Measurements from ENCODE around the gene EPGN.

Gene EPGN

DNA sequence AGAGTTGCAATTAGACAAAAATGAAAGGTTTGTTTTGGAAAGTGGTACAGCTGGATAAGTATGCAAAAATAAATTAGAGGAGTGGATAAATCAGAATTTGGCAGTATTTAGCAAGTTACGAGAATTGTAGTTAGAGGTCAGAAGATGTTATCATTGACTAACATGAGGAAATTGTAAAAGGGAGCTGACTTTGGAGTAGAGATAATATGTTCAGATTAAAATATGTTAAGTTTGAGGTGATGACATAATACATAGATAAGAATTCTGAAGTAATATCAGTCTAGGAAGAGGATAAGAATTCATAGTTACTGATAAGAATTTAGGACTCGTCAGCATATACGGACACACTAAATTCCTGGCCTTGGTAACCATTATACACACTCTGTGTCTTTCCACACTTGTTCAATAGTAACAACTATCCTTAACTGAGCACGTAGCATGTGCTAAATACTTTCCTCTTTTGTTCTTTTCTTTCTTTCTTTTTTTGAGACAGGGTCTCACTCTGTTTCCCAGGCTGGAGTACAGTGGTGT is 4.1 kb upstream of the EPGN start:
- Histone ChIP-seq H3K4me3 (ENCODE audit: low read length) (no peak overlapping the region), H3K79me2 (ENCODE audit: low read length) (no peaks in the 10 kb centered on the region), H3K4me2 (ENCODE audit: low read length) (no peak overlapping the region), H4K20me1 (ENCODE audit: insufficient read depth, low read length) (no peaks in the 10 kb centered on the region), H2AFZ (ENCODE audit: low read depth, low read length) (no peak overlapping the region), H3K27ac (ENCODE audit: low read length) (no peak overlapping the region), H3K9me3 (ENCODE audit: insufficient read depth, low read length) (no peaks in the 10 kb centered on the region), H3K9ac (ENCODE audit: low read length) (no peak overlapping the region), H3K36me3 (replicated peaks; ENCODE audit: low read depth, low read length) (no peaks in the 10 kb centered on the region), H3K4me1 (ENCODE audit: low read length) (0 out of 2 replicates have a peak, but pooled peaks cover 2% of the 10 kb centered on the region), H3K27me3 (ENCODE audit: low read depth, low read length) (no peaks in the 10 kb centered on the region)
- TF ChIP-seq, protein P1, sequence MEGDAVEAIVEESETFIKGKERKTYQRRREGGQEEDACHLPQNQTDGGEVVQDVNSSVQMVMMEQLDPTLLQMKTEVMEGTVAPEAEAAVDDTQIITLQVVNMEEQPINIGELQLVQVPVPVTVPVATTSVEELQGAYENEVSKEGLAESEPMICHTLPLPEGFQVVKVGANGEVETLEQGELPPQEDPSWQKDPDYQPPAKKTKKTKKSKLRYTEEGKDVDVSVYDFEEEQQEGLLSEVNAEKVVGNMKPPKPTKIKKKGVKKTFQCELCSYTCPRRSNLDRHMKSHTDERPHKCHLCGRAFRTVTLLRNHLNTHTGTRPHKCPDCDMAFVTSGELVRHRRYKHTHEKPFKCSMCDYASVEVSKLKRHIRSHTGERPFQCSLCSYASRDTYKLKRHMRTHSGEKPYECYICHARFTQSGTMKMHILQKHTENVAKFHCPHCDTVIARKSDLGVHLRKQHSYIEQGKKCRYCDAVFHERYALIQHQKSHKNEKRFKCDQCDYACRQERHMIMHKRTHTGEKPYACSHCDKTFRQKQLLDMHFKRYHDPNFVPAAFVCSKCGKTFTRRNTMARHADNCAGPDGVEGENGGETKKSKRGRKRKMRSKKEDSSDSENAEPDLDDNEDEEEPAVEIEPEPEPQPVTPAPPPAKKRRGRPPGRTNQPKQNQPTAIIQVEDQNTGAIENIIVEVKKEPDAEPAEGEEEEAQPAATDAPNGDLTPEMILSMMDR (IDR thresholded peaks at IDR 0.05; ENCODE audit: low read depth, low read length), result no peak
- TF ChIP-seq EZH2phosphoT487 (IDR thresholded peaks at IDR 0.05; ENCODE audit: low read depth), result no peak

DNA sequence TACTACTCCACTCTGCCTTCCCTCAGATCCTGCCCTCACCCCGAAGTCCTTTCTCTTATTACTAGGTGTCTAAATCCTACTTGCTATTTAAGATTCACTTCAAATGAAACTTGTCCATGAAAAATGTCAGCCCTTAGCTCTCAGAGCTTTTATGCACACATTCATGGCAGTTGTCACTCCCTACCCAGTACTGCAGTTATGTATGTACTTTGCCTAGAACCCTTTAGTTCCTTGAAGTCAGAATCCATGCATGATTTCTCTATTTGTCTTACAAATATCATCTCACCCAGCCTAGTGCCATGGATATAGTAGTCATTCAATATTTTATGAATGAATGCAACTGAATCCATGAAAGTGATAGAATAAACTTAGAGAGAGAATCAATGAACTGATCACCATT is 3.3 kb upstream of the EPGN start:
- Histone ChIP-seq H3K79me2 (ENCODE audit: low read length) (no peaks in the 10 kb centered on the region), H3K4me2 (ENCODE audit: low read length) (no peak overlapping the region)

DNA sequence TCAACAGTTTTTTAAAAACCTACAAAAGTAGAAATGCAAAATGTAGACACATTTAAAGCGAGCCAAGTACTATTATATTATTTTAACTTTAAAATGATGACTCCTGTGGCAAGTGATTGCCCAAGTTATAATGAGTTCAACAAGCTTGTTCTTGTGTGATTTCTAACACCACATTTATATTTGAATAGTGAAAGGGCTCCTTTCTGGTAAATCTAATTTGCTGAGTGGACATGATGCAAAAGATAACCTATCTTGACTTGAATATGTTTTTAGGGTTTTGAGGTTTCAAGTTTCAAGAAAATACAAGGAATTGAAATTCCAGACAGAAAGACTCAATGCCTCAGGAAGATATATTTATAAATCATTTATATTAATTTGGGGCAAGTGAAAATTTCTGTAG is 1.1 kb upstream of the EPGN start:
- no peaks in the 10 kb centered on the region for H4K20me1 ChIP-seq (ENCODE audit: insufficient read depth, low read length)
- H3K79me2 ChIP-seq (ENCODE audit: low read length), result no peaks in the 10 kb centered on the region
- TF ChIP-seq, protein P1 (IDR thresholded peaks at IDR 0.05; ENCODE audit: low read depth, low read length), result no peak
- TF ChIP-seq EZH2phosphoT487 (IDR thresholded peaks at IDR 0.05; ENCODE audit: low read depth), result no peak
- H3K36me3 ChIP-seq (replicated peaks; ENCODE audit: low read depth, low read length), result no peaks in the 10 kb centered on the region
- H3K4me2 ChIP-seq (ENCODE audit: low read length), result no peak overlapping the region
- no peak overlapping the region for H3K4me3 ChIP-seq (ENCODE audit: low read length)
- no peak overlapping the region for H3K9ac ChIP-seq (ENCODE audit: low read length)
- no peaks in the 10 kb centered on the region for H3K27me3 ChIP-seq (ENCODE audit: low read depth, low read length)
- no peaks in the 10 kb centered on the region for H3K9me3 ChIP-seq (ENCODE audit: insufficient read depth, low read length)
- no peak overlapping the region for H3K27ac ChIP-seq (ENCODE audit: low read length)
- peaks cover 12% of the 10 kb centered on the region for H3K4me1 ChIP-seq (ENCODE audit: low read length)
- H2AFZ ChIP-seq (ENCODE audit: low read depth, low read length), result no peak overlapping the region

More for the DNA sequence above, 3.3 kb upstream of the EPGN start:
- Histone ChIP-seq H3K36me3 (replicated peaks; ENCODE audit: low read depth, low read length) (no peaks in the 10 kb centered on the region), H3K27me3 (ENCODE audit: low read depth, low read length) (no peaks in the 10 kb centered on the region), H3K9ac (ENCODE audit: low read length) (no peak overlapping the region), H3K9me3 (ENCODE audit: insufficient read depth, low read length) (no peaks in the 10 kb centered on the region), H2AFZ (ENCODE audit: low read depth, low read length) (no peak overlapping the region), H3K4me3 (ENCODE audit: low read length) (no peak overlapping the region), H3K4me1 (ENCODE audit: low read length) (peaks cover 8% of the 10 kb centered on the region), H3K27ac (ENCODE audit: low read length) (no peak overlapping the region), H4K20me1 (ENCODE audit: insufficient read depth, low read length) (no peaks in the 10 kb centered on the region)
- TF ChIP-seq EZH2phosphoT487 (IDR thresholded peaks at IDR 0.05; ENCODE audit: low read depth), result no peak
- TF ChIP-seq, protein P1 (IDR thresholded peaks at IDR 0.05; ENCODE audit: low read depth, low read length), result no peak

DNA sequence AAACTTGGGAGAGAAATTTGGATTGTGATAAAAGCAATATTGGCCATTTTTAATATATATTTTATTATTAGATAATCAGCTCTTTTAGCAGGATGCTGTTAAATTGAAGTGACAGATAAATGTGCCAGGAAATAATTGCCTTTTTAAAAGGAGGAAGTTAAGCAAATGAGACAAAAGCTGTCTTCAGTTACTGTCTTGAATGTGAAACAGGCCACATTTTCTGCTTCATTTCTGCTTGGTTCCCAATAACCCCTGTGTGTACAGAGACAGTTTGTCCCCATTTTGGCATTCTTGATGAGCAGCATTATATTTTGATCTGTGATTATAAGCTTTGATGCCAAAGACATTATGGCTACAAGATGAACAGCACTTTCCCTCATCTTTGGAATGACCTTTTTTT is 953 bp downstream of the EPGN start:
- Histone ChIP-seq H3K4me3 (ENCODE audit: low read length) (no peak overlapping the region), H3K4me2 (ENCODE audit: low read length) (peak overlapping the region; percentile 36), H3K79me2 (ENCODE audit: low read length) (no peaks in the 10 kb centered on the region), H3K27ac (ENCODE audit: low read length) (no peak overlapping the region), H3K4me1 (ENCODE audit: low read length) (peaks cover 12% of the 10 kb centered on the region), H3K36me3 (replicated peaks; ENCODE audit: low read depth, low read length) (no peaks in the 10 kb centered on the region), H2AFZ (ENCODE audit: low read depth, low read length) (0 out of 2 replicates have a peak overlapping the region, but pooled peaks have one; percentile 1), H3K27me3 (ENCODE audit: low read depth, low read length) (no peaks in the 10 kb centered on the region), H3K9me3 (ENCODE audit: insufficient read depth, low read length) (no peaks in the 10 kb centered on the region), H4K20me1 (ENCODE audit: insufficient read depth, low read length) (no peaks in the 10 kb centered on the region), H3K9ac (ENCODE audit: low read length) (no peak overlapping the region)
- TF ChIP-seq EZH2phosphoT487 (IDR thresholded peaks at IDR 0.05; ENCODE audit: low read depth), result no peak
- TF ChIP-seq, protein P1 (IDR thresholded peaks at IDR 0.05; ENCODE audit: low read depth, low read length), result no peak

Measured in OCI-LY3 (cell line).